HG02588 (cell line): ENCODE data around the gene MAD1L1.

Experiments used
- ATAC-seq: cut with Tn5 transposase; IDR thresholded peaks from one replicate; pipeline ENCODE4 v1.9.1; 2021; ENCODE audit warnings: mild to moderate bottlenecking, moderate library complexity; ENCODE audit not compliant: unreplicated experiment

Gene MAD1L1

GRCh38 chr7:2019711-2020511 is 212.8 kb downstream of the MAD1L1 start:
- no peak for ATAC-seq

GRCh38 chr7:2019461-2019710 is 213.4 kb downstream of the MAD1L1 start:
- ATAC-seq, result no peak

GRCh38 chr7:2018569-2019460 is 213.9 kb downstream of the MAD1L1 start:
- no peak for ATAC-seq

- no peak for ATAC-seq
Observed at GRCh38 chr7:2017914-2018568, 214.7 kb downstream of the MAD1L1 start.

GRCh38 chr7:2017481-2017891 is 215.3 kb downstream of the MAD1L1 start:
- no peak for ATAC-seq

GRCh38 chr7:2016761-2017480 is 215.8 kb downstream of the MAD1L1 start:
- ATAC-seq, result no peak

GRCh38 chr7:2016021-2016631 is 216.6 kb downstream of the MAD1L1 start:
- no peak for ATAC-seq

- ATAC-seq, result no peak
Observed at GRCh38 chr7:2015251-2015871, 217.4 kb downstream of the MAD1L1 start.

GRCh38 chr7:2014391-2015241 is 218.1 kb downstream of the MAD1L1 start:
- ATAC-seq, result no peak

GRCh38 chr7:2013381-2014311 is 219.1 kb downstream of the MAD1L1 start:
- ATAC-seq, result no peak

- ATAC-seq, result no peak
Observed at GRCh38 chr7:2012981-2013380, 219.8 kb downstream of the MAD1L1 start.

- no peak for ATAC-seq
Observed at GRCh38 chr7:2012044-2012900, 220.5 kb downstream of the MAD1L1 start.

- ATAC-seq, result no peak
Observed at GRCh38 chr7:2011266-2012043, 221.3 kb downstream of the MAD1L1 start.

- no peak for ATAC-seq
Observed at GRCh38 chr7:2010551-2011265, 222.0 kb downstream of the MAD1L1 start.

GRCh38 chr7:2010101-2010500 is 222.6 kb downstream of the MAD1L1 start:
- ATAC-seq, result no peak

- ATAC-seq, result no peak
Observed at GRCh38 chr7:2009541-2010001, 223.2 kb downstream of the MAD1L1 start.
